Activated T-cell treated with anti-CD3 and anti-CD28 coated beads, Interleukin-2, amount 50 U/mL, for 48 hours (primary cell): ENCODE data around the gene GPR55.

Experiments
- DNase-seq, 2 experiments: peaks; one replicate each; pipeline ENCODE4 v3.0.0-alpha.2; 2020

Gene GPR55

GRCh38 chr2:230865766-230866755, 59.0 kb downstream of the GPR55 start:
- no peak for DNase-seq

GRCh38 chr2:230865307-230865765, 59.7 kb downstream of the GPR55 start:
- no peak for DNase-seq

GRCh38 chr2:230864605-230865306, 60.3 kb downstream of the GPR55 start, which contains the start of gene ITM2C:
Gene ITM2C, plus strand, starts transcription at chr2:230864942. Its CDS starts 84 bp downstream, at chr2:230865026.
- peak; percentile 78 to 84 for DNase-seq

- no peak for DNase-seq
These were observed 60.9 kb downstream of the GPR55 start for GRCh38 chr2:230864122-230864604.

- DNase-seq, result no peak
These were observed 61.5 kb downstream of the GPR55 start for GRCh38 chr2:230863442-230864121.

- DNase-seq, result no peak
These were observed 62.0 kb downstream of the GPR55 start for GRCh38 chr2:230863031-230863430.

- DNase-seq, result no peak
These were observed 62.8 kb downstream of the GPR55 start for GRCh38 chr2:230862292-230862691.

DNA sequence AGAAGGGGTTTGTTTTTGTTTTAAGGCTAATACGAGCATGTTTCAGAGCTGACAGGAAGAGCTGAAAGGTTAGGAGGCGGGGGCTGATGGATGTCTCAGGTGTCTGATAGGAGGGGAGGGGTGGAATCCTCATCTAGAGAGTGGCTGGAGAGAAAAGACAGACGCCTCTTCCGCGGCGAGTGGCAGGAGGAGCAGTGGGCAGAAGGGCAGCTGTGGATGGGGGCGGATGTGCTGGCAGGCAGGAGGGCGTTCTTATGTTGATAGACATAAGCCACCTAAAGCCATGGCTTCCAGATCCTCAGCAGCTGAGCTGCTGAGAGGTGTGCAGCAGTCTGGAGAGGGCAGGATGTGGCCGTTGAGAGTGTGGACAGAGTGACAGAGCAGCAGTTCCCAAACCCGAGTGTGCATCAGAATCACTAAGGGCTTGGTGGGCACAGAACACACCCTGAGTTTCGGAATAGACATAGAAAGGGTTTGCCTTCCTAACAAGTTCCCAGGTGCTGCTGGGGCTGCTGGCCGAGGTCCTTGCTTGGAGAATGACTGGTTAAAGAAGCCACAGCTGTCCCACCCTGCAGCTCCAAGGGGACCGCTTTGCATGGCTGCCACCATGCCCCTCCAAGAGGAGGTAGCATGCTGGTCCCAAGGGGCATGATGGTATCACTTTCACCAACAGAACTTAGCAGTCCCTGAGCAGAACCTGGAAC, 63.3 kb downstream of the GPR55 start:
- no peak for DNase-seq
